ENCODE results near the gene PSD.

DNA sequence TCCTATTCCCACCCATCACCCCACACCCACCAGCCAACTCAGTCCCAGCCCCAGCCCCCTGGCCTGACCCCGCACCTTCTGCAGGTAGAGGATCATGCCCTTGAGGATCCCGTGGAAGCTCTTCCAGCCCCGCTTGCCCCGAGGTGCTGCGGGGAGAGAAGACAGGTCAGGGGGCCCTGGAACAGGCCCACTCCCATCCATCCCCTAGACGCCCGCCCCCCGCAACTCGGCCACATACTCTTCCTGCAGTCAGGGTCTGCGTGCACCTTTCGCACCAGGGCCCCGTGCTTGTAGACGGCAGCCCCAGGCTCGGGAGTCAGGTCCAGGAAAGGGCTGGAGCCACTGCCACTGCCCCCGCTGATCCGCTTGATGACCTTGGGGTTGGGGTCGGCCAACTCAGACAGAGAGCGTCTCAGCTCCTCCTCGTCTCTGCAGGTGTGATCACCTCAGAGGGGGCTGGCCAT lies 13.4 kb downstream of the PSD start:
- TF ChIP-seq, protein P1, sequence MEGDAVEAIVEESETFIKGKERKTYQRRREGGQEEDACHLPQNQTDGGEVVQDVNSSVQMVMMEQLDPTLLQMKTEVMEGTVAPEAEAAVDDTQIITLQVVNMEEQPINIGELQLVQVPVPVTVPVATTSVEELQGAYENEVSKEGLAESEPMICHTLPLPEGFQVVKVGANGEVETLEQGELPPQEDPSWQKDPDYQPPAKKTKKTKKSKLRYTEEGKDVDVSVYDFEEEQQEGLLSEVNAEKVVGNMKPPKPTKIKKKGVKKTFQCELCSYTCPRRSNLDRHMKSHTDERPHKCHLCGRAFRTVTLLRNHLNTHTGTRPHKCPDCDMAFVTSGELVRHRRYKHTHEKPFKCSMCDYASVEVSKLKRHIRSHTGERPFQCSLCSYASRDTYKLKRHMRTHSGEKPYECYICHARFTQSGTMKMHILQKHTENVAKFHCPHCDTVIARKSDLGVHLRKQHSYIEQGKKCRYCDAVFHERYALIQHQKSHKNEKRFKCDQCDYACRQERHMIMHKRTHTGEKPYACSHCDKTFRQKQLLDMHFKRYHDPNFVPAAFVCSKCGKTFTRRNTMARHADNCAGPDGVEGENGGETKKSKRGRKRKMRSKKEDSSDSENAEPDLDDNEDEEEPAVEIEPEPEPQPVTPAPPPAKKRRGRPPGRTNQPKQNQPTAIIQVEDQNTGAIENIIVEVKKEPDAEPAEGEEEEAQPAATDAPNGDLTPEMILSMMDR (IDR thresholded peaks at IDR 0.05) = no peak
- TF ChIP-seq EP300 (IDR thresholded peaks at IDR 0.05) (no peak), POLR2AphosphoS5 (IDR thresholded peaks at IDR 0.05) (no peak)
